Activated CD4-positive, alpha-beta T cell treated with anti-CD3 and anti-CD28 coated beads, Interleukin-2, amount 50 U/mL, for 48 hours (primary cell): ENCODE data around the gene PXMP4.
"Not testable (repeated sequence)": the region's sequence is repeated elsewhere in the genome, so short reads cannot be mapped to it uniquely, and the experiment has no call there.

Experiments
- DNase-seq, 2 experiments: peaks; one replicate each; pipeline ENCODE4 v3.0.0-alpha.2; 2020

The PXMP4 gene

GRCh38 chr20:33701629-33702450, 18.3 kb downstream of the PXMP4 start:
- no peak for DNase-seq

- not testable (repeated sequence) for DNase-seq
Measured at GRCh38 chr20:33700696-33701441, 19.2 kb downstream of the PXMP4 start.

GRCh38 chr20:33698966-33699365, 21.1 kb downstream of the PXMP4 start:
- not testable (repeated sequence) for DNase-seq

DNA sequence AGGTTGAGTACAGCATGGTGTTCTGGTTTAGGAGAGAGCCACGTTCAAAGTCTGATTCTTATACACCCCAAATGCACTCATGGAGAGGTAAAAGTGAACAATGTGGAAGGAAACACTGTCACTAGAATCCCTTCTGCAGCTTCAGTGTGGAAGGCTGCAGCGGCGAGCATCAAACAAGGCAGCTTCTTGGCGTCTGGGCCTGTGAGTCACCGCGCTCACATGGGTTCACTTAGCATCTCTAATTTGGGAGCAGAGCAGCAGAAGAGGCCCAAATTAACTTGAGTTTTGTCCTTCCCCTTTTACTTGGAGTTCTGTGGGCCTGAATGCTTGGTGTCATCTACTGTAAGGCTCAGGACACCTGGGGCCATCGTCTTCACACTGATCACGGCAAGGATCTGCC, 23.0 kb downstream of the PXMP4 start:
- no peak for DNase-seq

DNA sequence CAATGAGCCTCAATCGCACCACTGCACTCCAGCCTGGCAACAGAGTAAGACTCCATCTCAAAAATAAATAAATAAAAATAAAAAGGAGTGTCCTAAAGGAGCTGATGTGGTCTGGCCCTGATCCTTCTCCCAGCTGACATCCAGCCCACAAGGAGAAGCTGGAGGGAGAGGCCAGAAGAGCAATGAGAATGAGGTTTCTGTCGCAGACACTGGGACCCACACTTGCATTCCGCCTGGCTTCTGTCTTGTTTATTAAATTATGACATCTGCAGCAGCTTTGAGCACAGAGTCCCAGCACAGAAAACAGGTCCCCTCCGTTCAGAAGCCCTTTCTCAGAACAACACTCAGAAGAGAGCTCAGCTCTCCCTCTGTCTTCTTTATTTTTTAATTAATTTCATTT, 23.7 kb downstream of the PXMP4 start:
- DNase-seq, result no peak

- no peak for DNase-seq
Measured at GRCh38 chr20:33694639-33695012, 25.5 kb downstream of the PXMP4 start.

GRCh38 chr20:33693741-33694638, 26.1 kb downstream of the PXMP4 start:
- DNase-seq, result no peak

- DNase-seq, result no peak
Measured at GRCh38 chr20:33693289-33693688, 26.8 kb downstream of the PXMP4 start.

GRCh38 chr20:33689973-33690372, 30.1 kb downstream of the PXMP4 start:
- peak; percentile 51 to 54 for DNase-seq

DNA sequence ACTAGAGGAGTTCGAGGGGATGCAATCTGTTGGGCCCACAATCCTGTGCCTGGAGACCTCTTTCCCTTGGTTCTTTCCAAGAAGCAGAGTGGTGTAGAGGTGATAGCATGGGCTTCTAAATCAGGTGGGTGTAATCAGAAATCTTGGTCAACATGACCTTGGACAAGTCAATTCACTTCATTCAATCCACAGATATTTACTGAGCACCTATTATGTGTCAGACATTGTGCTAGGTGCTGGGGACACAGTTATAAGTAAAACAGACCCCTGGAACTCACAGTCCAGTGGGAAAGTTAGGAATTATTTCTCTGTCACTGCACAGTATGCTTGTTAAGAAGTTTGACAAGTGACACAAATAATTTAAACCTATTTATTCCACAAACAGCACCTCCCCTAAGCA, 30.6 kb downstream of the PXMP4 start:
- DNase-seq, result no peak

DNA sequence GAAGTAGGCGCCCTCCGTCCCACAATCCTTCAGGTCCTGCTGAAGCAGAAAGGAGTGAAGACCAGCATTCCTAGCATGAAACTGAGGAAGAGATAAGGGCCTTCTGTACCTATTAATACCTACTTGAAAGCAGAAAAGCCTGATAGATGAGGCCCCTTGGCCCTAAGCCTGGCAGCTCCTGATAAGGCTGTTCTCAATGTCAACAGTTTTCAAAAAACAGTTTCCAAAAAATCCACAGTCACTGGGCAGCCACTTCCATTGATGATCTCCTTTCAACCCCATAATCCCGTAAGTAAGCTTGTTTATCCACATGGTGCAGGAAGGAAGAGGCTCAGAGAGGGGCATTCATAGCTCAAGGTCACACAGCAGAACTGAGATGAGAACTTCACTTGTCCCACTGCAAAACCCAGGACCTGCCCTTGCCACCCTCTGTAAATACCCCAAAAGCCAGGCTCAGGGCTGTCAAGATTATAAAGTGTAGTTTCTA, 31.1 kb downstream of the PXMP4 start:
- DNase-seq, result no peak

- no peak for DNase-seq
Measured at GRCh38 chr20:33687993-33688937, 31.8 kb downstream of the PXMP4 start.

- DNase-seq, result no peak
Measured at GRCh38 chr20:33687370-33687915, 32.7 kb downstream of the PXMP4 start.

DNA sequence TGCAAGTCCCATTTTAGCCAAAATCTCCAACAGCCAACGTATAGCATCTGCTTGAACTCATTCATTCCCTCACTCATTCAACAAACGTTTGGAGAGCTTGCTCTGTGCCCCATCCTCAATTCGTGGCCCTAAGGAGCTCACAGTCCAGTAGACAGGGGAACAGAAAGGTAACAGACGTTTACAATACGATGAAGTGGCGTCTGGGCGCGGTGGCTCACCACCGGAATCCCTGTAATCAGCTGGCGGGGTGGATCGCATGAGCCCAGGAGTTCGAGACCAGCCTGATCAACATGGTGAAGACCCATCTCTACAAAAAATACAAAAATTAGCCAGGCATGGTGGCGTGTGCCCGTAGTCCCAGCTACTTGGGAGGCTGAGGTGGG, 33.1 kb downstream of the PXMP4 start:
- no peak for DNase-seq

DNA sequence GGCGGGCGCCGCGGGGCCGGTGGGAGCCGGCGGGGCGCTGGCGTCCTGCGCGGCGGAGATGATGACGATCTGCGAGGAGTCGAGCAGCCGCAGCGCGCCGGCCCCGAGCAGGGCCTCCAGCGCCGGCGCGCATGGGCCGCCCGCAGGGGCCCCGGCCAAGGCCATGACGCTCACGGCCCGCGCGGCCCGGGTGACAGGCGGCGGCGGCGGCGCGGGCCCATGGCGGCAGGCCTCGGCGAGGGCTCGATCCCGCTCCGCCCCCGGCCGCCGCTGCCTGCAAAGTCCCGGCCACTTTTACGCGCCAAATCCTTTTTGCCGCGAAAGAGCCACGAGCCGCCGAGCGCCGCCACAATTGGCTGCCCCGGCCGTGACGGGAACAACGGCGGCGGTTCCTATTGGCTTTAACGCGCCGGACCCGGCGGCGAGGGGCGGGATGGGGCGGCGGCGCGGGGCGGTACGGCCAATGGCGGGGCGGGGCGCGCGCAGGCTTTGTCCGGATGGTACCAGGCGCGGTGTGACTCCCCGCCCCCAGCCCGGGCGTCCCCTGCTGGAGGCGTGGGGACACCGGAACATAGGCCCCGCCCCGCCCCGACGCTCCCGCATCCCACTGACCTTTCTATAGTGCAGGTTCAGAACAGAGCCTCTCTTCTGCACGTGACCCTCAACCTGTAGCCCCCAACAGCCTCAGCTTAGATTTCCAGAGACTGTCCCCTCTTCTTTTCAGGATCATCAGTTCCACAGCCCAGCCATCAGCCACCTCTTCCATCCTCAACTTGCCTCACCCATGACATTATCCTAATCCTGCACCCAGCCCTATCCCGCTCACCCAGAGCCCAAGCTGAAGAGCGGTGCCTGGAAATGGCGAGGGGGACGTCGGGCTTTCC, 33.8 kb downstream of the PXMP4 start, which contains the start of gene E2F1:
Gene E2F1, minus strand, starts transcription at position 286 of the 884 bp plus-strand sequence. Its CDS starts 121 bp downstream, at position 165.
- peak; percentile 97 for DNase-seq

DNA sequence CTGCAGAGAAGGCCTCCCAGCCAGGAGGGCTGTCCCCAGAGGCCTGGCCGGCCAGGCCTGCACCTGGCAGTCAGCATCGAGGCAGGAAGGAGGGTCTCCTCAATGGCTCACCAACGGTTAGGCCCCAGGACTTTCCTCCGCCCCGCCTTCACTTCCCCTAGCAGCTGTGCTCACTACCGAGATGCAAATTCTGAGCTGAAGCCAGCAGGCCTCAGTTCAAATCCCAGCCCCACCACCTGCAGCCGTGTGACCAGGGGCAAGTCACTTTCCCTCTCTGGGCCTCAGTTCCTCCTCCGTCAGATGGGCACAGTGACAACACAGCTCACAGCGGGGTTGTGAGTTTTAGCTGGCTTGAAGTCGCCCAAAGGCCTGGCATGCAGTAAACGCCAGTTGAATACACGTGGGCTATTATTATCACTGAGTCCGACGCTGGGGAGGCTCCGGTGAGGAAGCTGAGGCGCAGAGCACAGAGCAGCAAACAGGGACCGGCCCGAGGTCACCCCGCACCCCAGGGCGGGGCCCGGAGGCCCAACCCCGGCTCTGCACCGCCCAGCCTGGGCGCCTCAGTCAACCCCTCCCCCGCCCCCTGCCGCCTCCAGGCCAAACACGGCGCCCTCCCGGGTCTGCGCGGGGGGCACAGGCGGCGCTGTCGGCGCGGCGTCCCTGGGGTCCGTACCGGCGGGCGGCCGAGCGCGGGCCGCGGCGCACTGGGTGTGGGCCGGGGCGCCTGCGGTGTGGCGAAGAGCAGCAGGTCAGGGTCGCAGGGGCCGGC, 34.6 kb downstream of the PXMP4 start:
- peak; percentile 75 to 79 for DNase-seq

DNA sequence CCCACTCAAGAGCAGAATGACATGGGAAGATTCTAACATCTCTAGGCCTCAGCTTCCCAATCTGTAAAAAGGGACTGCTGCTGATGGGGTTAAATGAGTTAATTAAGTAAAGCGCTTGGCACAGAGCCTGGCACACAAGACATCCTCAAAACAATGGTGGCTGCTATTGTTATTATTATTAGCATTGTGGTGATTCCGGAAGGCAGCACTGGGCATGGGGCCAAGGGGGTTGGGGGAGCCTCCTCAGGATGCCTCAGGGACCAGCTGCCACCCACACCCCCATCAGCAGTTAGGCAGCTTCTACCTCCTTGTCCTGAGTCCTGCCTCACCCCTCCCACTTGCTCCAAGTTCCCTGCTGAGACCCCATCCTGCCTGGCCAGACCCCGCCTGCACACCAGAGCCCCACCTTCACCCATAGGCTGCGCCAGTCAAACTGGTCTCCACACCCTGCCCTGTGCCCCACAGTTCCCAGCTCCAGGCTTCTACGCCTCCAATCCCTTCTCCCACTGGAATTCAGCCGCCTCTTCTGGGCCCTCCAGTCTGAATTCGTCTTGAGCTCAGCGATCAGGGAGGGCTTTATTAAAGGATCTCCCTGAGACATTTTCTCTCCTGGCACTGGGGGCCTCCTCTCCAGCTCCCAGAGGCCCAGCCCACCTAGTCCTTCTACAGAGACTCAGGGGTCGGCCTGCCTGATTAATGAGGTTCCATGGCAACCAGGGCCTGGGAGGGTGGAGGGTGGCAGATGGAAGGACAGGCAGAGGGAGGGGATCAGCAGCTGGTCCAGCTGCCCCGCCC, 35.4 kb downstream of the PXMP4 start:
- no peak for DNase-seq

DNA sequence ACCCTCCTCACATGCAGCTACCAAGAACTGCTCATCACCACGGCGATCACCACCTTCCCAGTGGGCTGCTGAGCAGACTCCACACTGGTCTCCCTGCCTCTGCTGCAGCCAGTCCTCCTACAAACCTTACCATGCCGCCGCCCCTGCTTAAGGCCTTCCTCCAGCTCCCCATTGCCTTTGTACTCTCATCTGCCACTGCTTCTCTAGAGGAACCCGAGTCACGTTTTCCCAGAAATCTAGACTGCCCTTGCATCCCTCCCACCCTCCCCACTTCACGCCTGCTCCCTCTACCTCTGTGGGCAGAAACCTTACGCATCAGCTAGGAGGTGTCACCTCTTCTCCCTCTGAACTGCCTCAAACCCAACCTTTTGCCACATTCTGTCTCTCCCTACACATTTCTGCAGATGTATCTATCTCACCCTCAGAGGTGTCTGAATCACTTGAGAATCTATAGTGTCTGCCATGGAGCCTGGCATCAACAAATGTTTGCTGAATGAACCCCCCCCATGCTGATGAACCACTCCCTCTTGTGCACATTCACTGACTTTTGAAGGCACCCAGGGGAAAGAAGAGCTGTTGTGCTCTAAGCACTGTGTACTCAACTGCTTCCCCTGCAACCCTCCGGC, 38.3 kb downstream of the PXMP4 start:
- DNase-seq, result no peak
